HepG2 (cell line): ENCODE results near the gene ABCB8. TPM values are rescaled to one million over a fixed set of nuclear protein-coding genes. Genes with fewer than 3 reads are reported as not detected.
A peak's percentile ranks its signal among the peaks of the same experiment; 100 is the strongest.

Source experiments
- ATAC-seq: fragments of 200-7000 bp; cut with Tn5 transposase; 3 replicates; pipeline ENCODE4 v1.9.1; 2020; ENCODE audit warnings: mild to moderate bottlenecking, moderate library complexity
- BruUV-seq: library from RNA; stranded (reverse); fragments of 400-500 nt; replicated peaks from 2 replicates; lab custom pipeline; 2021; lab: Mats Ljungman, UMichigan
- CTCF ChIA-PET: fragments of 300-600 bp; formaldehyde crosslinking; extraction: SDS; loops from one replicate; lab custom pipeline; 2021; ENCODE audit warnings: low total read pairs, inconsistent platforms, low intra/inter-chr PET ratio; lab: Yijun Ruan, JAX
- POLR2A ChIA-PET: fragments of 350-600 bp; sonication (Branson Sonifier 250); formaldehyde crosslinking; loops from one replicate; lab custom pipeline; 2020; ENCODE audit warnings: antibody characterized with exemption, inconsistent platforms; lab: Yijun Ruan, JAX
- DNase-seq: peaks from one replicate; pipeline ENCODE4 v3.0.0-alpha.2; 2015; ENCODE audit warnings: low spot score
- FAIRE-seq: peaks from 3 replicates; lab custom pipeline; 2011; peaks lifted over from hg19 to GRCh38; lab: Jason Lieb, UNC
- H2AFZ ChIP-seq: one replicate; pipeline ENCODE4 v1.6.1; 2011; ENCODE audit warnings: low read length, inconsistent platforms
- H3K27ac ChIP-seq: fragments of 300-600 bp; 3 replicates; pipeline ENCODE4 v1.8.0; 2011; ENCODE audit warnings: mixed run types, mild to moderate bottlenecking, mixed read lengths, low read length, inconsistent platforms; ENCODE audit not compliant: insufficient read depth; ENCODE audit errors: extremely low read length
- H3K27me3 ChIP-seq, 2 experiments: fragments of 200-600 bp in 1 of 2; 2 replicates in 1 of 2; 3 replicates in 1 of 2; pipeline versions ENCODE4 v1.6.0 to v1.8.0; 2011; ENCODE audit warnings: low read length in 2 of 2, mild to moderate bottlenecking in 2 of 2, moderate library complexity in 2 of 2, inconsistent platforms in 1 of 2; ENCODE audit not compliant: insufficient read depth in 2 of 2, control insufficient read depth in 1 of 2
- H3K36me3 ChIP-seq, 2 experiments: fragments of 200-600 bp in 1 of 2; replicated peaks in 1 of 2; 2 replicates in 1 of 2; 3 replicates in 1 of 2; pipeline versions ENCODE4 v1.5.1 to v1.8.0; 2011; ENCODE audit warnings: low read length in 2 of 2, inconsistent platforms in 1 of 2; ENCODE audit not compliant: insufficient read depth in 2 of 2, control insufficient read depth in 1 of 2
- H3K4me1 ChIP-seq: 2 replicates; pipeline ENCODE4 v1.5.1; 2012; ENCODE audit warnings: low read length, inconsistent platforms; ENCODE audit not compliant: insufficient read depth
- H3K4me2 ChIP-seq: 2 replicates; pipeline ENCODE4 v1.6.0; 2011; ENCODE audit warnings: low read depth, low read length, inconsistent platforms
- H3K4me3 ChIP-seq, 3 experiments: fragments of 200-600 bp in 1 of 3; sonication (generic), shearing (Covaris generic) in 1 of 3; replicated peaks in 1 of 3; 2 replicates each; pipeline ENCODE4 v1.5.1; 2011 to 2016; ENCODE audit warnings: low read length in 3 of 3, inconsistent platforms in 2 of 3, low read depth in 2 of 3, mild to moderate bottlenecking in 2 of 3, control low read depth in 1 of 3, mixed read lengths in 1 of 3; ENCODE audit not compliant: insufficient read depth in 1 of 3
- H3K79me2 ChIP-seq: one replicate; pipeline ENCODE4 v1.6.1; 2011; ENCODE audit warnings: low read length, inconsistent platforms; ENCODE audit not compliant: insufficient read depth
- H3K9ac ChIP-seq: 2 replicates; pipeline ENCODE4 v1.6.0; 2011; ENCODE audit warnings: mild to moderate bottlenecking, low read depth, low read length, inconsistent platforms; ENCODE audit not compliant: insufficient read depth
- H3K9me3 ChIP-seq: 2 replicates; pipeline ENCODE4 v1.5.1; 2012; ENCODE audit warnings: mild to moderate bottlenecking, low read length
- H4K20me1 ChIP-seq: 2 replicates; pipeline ENCODE4 v1.6.0; 2011; ENCODE audit warnings: inconsistent platforms, mild to moderate bottlenecking, low read length, moderate library complexity; ENCODE audit not compliant: insufficient read depth
- AGO1 ChIP-seq: fragments of 200-400 bp; formaldehyde crosslinking; IDR thresholded peaks from 2 replicates; pipeline ENCODE4 v1.6.1; 2017; ENCODE audit warnings: mild to moderate bottlenecking, low read depth, low read length, moderate library complexity; ENCODE audit not compliant: poor library complexity, severe bottlenecking
- CREBL2 ChIP-seq: sonication (generic); formaldehyde crosslinking; IDR thresholded peaks from 2 replicates; pipeline ENCODE4 v1.8.1; 2023; ENCODE audit warnings: missing genetic modification reagents, mild to moderate bottlenecking, borderline replicate concordance
- SRSF1 ChIP-seq: fragments of 200-400 bp; formaldehyde crosslinking; optimal IDR thresholded peaks from 2 replicates; pipeline ENCODE3; 2017; ENCODE audit warnings: mild to moderate bottlenecking, low read depth, low read length, moderate library complexity
- TOE1 ChIP-seq: sonication (generic); formaldehyde crosslinking; IDR thresholded peaks from 2 replicates; pipeline ENCODE4 v1.4.0; 2020; ENCODE audit warnings: mild to moderate bottlenecking, missing genetic modification reagents
- ZBTB38 ChIP-seq: sonication (generic); formaldehyde crosslinking; IDR thresholded peaks from 2 replicates; pipeline ENCODE4 v1.5.1; 2020; ENCODE audit warnings: mild to moderate bottlenecking, missing genetic modification reagents
- ZNF225 ChIP-seq: sonication (generic); formaldehyde crosslinking; IDR thresholded peaks from 2 replicates; pipeline ENCODE4 v1.4.0; 2020; ENCODE audit warnings: mild to moderate bottlenecking, missing genetic modification reagents
- ZNF274 ChIP-seq: sonication (generic); formaldehyde crosslinking; IDR thresholded peaks from 2 replicates; pipeline ENCODE4 v1.5.1; 2020; ENCODE audit warnings: mild to moderate bottlenecking, missing genetic modification reagents
- ZNF296 ChIP-seq: sonication (generic); formaldehyde crosslinking; conservative IDR thresholded peaks from 2 replicates; pipeline ENCODE4 v1.5.0; 2020; ENCODE audit warnings: mild to moderate bottlenecking, missing genetic modification reagents
- ZNF768 ChIP-seq: sonication (generic); formaldehyde crosslinking; IDR thresholded peaks from 2 replicates; pipeline ENCODE4 v1.4.0; 2020; ENCODE audit warnings: missing genetic modification reagents
- ZNF788 ChIP-seq: sonication (generic); formaldehyde crosslinking; IDR thresholded peaks from 2 replicates; pipeline ENCODE4 v1.5.0; 2020; ENCODE audit warnings: mild to moderate bottlenecking, missing genetic modification reagents, borderline replicate concordance
- WGBS: methylation state at CpG from one replicate; pipeline ENCODE4 v1.1.6; 2017; ENCODE audit warnings: low lambda C conversion rate; 5-methylcytosine and 5-hydroxymethylcytosine counted together
- in situ Hi-C: cut with HindIII; loops from 2 replicates; pipeline ENCODE4 v1.10.0; 2017; ENCODE audit warnings: low pct_unique_long_range_greater_than_20kb; ENCODE audit not compliant: extremely low pct_ligation_motif_present
- intact Hi-C: fragments of 100-400 bp; cut with micrococcal nuclease; formaldehyde crosslinking; loops from one replicate; pipeline ENCODE4 v1.10.0; 2022; ENCODE audit not compliant: unreplicated experiment
- polyA plus RNA-seq, 8 experiments: library from polyadenylated mRNA; depleted of rRNA in 3 of 8; stranded (reverse) in 7 of 8; unstranded in 1 of 8; fragments of >200 nt; fragmentation: Illumina TruSeq in 4 of 8; extraction: Trizol in 4 of 8; gene quantifications; 2 replicates each; pipeline versions ENCODE4 v1.2.1 to v1.2.3, GENCODE V29; 2011 to 2016; ENCODE audit warnings: low read depth in 4 of 8, missing spikeins in 1 of 8, mixed read lengths in 1 of 8; ENCODE audit not compliant: insufficient read depth in 1 of 8
- total RNA-seq, 5 experiments: library from RNA; depleted of rRNA; stranded (reverse); fragments of >200 nt; fragmentation: Illumina TruSeq; extraction: Trizol; gene quantifications; 2 replicates each; pipeline ENCODE4 v1.2.3, GENCODE V29; 2016; ENCODE audit warnings: low read depth in 1 of 5
- TF ChIP-seq, protein P1 (sequence below): IDR thresholded peaks from 2 replicates; pipeline ENCODE4 v1.6.1; 2016; ENCODE audit warnings: low read depth, missing genetic modification reagents, missing compliant biosample characterization
- TF ChIP-seq, protein P2 (sequence below), 2 experiments: IDR thresholded peaks; 2 replicates each; pipeline ENCODE4 v1.6.1; 2011 to 2012; ENCODE audit warnings: low read length in 2 of 2, borderline replicate concordance in 1 of 2, low read depth in 1 of 2, mild to moderate bottlenecking in 1 of 2, moderate library complexity in 1 of 2

Gene ABCB8
- total and polyA plus RNA-seq, 2 of the 13 experiments (the other 11 are each of a cell fraction or from before 2014, with no cell fraction given): 6.6 to 16.7 TPM

GRCh38 chr7:151061213-151062110 is 33.2 kb downstream of the ABCB8 start:
- WGBS: 54% methylated on average over 31 of the region's 33 CpGs

More at GRCh38 chr7:151061213-151062110, 33.2 kb downstream of the ABCB8 start:
- peak overlapping the region; percentile 86 for H3K27ac ChIP-seq
- no TSS peak for BruUV-seq
- FAIRE-seq: no peak
- peaks cover 16% of the 10 kb centered on the region for H3K79me2 ChIP-seq
- TF ChIP-seq, protein P1, sequence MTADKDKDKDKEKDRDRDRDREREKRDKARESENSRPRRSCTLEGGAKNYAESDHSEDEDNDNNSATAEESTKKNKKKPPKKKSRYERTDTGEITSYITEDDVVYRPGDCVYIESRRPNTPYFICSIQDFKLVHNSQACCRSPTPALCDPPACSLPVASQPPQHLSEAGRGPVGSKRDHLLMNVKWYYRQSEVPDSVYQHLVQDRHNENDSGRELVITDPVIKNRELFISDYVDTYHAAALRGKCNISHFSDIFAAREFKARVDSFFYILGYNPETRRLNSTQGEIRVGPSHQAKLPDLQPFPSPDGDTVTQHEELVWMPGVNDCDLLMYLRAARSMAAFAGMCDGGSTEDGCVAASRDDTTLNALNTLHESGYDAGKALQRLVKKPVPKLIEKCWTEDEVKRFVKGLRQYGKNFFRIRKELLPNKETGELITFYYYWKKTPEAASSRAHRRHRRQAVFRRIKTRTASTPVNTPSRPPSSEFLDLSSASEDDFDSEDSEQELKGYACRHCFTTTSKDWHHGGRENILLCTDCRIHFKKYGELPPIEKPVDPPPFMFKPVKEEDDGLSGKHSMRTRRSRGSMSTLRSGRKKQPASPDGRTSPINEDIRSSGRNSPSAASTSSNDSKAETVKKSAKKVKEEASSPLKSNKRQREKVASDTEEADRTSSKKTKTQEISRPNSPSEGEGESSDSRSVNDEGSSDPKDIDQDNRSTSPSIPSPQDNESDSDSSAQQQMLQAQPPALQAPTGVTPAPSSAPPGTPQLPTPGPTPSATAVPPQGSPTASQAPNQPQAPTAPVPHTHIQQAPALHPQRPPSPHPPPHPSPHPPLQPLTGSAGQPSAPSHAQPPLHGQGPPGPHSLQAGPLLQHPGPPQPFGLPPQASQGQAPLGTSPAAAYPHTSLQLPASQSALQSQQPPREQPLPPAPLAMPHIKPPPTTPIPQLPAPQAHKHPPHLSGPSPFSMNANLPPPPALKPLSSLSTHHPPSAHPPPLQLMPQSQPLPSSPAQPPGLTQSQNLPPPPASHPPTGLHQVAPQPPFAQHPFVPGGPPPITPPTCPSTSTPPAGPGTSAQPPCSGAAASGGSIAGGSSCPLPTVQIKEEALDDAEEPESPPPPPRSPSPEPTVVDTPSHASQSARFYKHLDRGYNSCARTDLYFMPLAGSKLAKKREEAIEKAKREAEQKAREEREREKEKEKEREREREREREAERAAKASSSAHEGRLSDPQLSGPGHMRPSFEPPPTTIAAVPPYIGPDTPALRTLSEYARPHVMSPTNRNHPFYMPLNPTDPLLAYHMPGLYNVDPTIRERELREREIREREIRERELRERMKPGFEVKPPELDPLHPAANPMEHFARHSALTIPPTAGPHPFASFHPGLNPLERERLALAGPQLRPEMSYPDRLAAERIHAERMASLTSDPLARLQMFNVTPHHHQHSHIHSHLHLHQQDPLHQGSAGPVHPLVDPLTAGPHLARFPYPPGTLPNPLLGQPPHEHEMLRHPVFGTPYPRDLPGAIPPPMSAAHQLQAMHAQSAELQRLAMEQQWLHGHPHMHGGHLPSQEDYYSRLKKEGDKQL: no peak
- TF ChIP-seq TOE1 (no peak), ZNF225 (CRISPR knock-in tag) (0 out of 2 replicates have a peak, but pooled peaks have one; percentile 25), ZBTB38 (CRISPR knock-in tag) (0 out of 2 replicates have a peak, but pooled peaks have one; percentile 7), ZNF296 (CRISPR knock-in tag) (no peak), CREBL2 (0 out of 2 replicates have a peak, but pooled peaks have one; percentile 22), ZNF274 (CRISPR knock-in tag) (0 out of 2 replicates have a peak, but pooled peaks have one; percentile 15), ZNF768 (CRISPR knock-in tag) (peak; percentile 72; the same call in 1 of the 2 replicates), SRSF1 (peak; percentile 13), AGO1 (peak; percentile 0), ZNF788 (0 out of 2 replicates have a peak, but pooled peaks have one; percentile 4)
- TF ChIP-seq, protein P2, sequence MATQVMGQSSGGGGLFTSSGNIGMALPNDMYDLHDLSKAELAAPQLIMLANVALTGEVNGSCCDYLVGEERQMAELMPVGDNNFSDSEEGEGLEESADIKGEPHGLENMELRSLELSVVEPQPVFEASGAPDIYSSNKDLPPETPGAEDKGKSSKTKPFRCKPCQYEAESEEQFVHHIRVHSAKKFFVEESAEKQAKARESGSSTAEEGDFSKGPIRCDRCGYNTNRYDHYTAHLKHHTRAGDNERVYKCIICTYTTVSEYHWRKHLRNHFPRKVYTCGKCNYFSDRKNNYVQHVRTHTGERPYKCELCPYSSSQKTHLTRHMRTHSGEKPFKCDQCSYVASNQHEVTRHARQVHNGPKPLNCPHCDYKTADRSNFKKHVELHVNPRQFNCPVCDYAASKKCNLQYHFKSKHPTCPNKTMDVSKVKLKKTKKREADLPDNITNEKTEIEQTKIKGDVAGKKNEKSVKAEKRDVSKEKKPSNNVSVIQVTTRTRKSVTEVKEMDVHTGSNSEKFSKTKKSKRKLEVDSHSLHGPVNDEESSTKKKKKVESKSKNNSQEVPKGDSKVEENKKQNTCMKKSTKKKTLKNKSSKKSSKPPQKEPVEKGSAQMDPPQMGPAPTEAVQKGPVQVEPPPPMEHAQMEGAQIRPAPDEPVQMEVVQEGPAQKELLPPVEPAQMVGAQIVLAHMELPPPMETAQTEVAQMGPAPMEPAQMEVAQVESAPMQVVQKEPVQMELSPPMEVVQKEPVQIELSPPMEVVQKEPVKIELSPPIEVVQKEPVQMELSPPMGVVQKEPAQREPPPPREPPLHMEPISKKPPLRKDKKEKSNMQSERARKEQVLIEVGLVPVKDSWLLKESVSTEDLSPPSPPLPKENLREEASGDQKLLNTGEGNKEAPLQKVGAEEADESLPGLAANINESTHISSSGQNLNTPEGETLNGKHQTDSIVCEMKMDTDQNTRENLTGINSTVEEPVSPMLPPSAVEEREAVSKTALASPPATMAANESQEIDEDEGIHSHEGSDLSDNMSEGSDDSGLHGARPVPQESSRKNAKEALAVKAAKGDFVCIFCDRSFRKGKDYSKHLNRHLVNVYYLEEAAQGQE (IDR thresholded peaks at IDR 0.05; ENCODE audit: borderline replicate concordance in 1 of 2, low read depth in 1 of 2, low read length in 2 of 2): no peak
- peaks cover 4% of the 10 kb centered on the region; the same call in 1 of the 2 replicates for H4K20me1 ChIP-seq
- H3K36me3 ChIP-seq: peaks cover 3 to 22% of the 10 kb centered on the region in 2 experiments; a peak in 4 of 5 replicates
- no peak for ATAC-seq
- intact Hi-C loops (loop anchor here (1.0 kb wide), 1 partner anchor 19 kb away; the partner anchor contains the start of gene FASTK), in situ Hi-C loops (no loop called here)
- no peaks in the 10 kb centered on the region for H3K9me3 ChIP-seq
- DNase-seq: no peak
- peak overlapping the region; percentile 69 to 92 (median 90) for H3K4me3 ChIP-seq
- POLR2A ChIA-PET: interaction anchor here (0.7 to 4.4 kb wide), 15 partner anchors 11 to 166 kb away, joined by 3 to 144 read pairs (median 8); partner anchors contain the start of genes ABCB8, ABCF2, AGAP3 and FASTK
- H2AFZ ChIP-seq: no peak overlapping the region
- peak overlapping the region; percentile 47 for H3K9ac ChIP-seq
- peaks cover 54% of the 10 kb centered on the region for H3K4me1 ChIP-seq
- no peaks in the 10 kb centered on the region; a peak in 1 of 5 replicates for H3K27me3 ChIP-seq
- H3K4me2 ChIP-seq: peak overlapping the region; percentile 98
- CTCF ChIA-PET: no interaction called here
